NCI-H446 (cell line): ENCODE measurements around the gene SLCO2A1.

Experiments
- DNase-seq, 2 experiments: peaks; one replicate each; lab custom pipeline; 2025; lab: John Stamatoyannopoulos, UW

Gene SLCO2A1

DNA sequence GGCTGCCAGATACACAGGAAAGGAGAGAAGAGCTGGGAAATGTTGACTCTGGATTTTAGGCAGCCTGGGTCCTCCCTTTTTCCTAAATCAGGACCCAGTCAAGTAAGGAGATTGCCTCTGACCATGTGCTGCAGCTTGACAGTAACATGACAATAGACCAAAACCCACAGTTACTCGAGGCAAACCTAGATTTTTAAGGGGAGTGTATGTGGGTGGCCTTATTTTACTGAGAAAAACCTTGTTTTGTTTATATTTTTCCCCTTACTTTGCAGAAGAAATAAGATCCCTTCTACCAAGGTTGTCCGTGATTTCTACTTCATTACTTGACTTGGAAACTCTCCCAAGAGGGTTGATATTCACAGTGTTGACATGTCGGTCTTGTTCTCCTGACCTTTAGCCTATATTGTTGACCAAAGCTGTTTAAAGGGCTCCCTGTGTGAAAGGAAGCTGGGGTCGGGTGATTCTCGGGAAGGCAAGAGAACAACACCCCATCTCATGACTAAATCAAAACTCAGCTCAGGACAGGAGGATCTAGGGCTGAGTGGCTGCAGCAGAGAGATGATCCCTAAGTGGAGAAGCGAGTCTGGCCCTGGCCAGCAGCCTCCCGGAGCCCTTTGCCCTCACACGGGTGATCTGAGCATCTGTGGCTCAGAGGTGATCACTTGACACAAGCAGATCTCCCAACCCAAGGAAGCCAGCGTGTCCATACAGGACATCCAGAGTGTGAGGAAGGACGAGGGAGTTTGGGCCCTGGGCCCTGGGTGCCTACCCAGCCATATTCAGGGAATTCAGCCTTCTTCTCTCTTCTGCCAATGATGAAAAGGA, 31.0 kb upstream of the SLCO2A1 start:
- no peak for DNase-seq

DNA sequence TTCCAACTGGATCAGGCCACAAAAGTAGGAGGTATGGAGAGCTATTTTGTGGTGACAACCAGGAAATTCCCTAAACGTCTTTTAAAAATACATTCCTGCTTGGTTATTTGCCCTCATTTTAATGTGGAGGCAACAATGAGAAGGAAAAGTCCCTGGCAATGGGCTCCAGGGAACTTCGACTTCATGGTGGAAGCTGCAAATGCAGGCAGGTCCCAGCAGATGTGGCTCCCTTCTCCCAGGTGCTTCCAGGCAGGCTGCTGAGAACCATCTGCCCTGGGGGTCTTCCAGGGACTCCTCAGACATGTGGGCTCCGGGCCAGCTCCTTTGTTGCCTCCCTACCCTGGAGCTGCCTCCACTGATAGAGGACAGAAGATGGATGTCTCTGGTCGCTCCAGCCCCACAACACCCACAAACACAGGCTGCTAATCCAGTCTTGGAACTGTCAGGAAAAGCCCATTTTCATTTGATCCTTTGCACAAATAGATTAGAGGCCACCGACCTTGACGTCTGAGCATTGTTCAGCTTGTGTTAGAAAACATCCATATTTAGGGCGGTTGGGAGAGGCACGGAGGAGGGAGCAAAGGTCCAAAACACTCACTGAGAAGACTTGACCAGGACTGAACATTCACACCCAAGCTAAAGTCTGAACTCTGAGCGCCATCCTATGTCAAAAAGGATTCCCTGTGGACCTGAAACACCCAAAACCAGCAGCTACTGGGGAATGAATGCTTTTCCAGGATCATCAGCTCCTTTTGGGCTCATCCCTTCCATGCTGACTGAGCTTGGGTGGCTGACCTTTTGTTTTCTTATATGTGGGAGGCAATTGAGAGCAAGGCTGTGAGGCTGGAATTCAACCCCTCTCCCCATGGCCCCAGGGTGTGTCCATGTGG, 30.2 kb upstream of the SLCO2A1 start:
- no peak for DNase-seq

DNA sequence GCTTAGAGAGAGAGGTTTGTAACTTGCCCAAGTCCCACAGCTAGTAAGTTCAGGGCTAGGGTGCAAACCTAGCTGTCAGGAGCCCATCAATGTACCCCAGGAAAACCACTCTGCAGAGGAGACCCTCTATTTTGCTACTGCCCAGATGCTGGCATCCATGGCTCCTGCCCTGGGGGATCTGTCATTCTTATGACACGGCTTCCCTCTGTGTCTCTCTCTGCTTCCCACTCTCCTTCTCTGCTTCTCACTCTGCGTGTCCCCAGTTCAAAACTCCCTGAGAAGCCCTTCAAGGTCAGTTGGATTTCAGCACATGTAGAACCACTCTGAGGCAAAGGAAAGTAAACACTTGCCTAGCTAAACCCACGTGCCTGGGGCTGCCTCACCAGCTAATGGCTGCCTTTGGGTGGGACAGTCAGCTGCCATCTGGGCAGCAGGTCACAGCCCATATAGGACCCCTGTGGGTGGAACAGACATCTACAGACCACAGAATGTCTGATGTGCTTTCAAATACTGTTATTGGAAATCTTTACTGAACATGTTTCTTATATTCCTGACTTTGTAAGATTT, 29.4 kb upstream of the SLCO2A1 start:
- DNase-seq, result no peak

DNA sequence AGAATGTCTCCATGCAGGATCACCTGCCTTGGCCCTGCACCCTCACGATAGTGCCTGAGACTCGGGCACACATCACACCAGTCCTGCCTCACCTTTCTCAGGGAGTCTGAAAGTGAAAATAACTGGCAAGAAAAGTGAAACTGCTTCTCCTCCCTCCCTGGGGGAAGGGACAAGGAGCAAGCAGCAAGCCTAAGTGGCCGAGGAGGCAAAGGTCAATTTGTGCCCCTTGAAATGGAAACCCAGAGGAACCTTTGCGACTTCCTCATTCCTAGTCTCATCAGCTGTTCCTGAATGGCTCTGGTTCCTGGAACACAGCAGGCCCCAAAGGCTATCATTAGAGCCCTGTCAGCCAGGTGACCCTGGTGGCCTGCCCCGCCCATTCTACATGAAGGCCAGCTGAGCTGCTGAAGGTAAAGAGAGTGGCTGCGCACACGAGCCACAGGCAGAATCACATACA, 28.0 kb upstream of the SLCO2A1 start:
- no peak for DNase-seq

DNA sequence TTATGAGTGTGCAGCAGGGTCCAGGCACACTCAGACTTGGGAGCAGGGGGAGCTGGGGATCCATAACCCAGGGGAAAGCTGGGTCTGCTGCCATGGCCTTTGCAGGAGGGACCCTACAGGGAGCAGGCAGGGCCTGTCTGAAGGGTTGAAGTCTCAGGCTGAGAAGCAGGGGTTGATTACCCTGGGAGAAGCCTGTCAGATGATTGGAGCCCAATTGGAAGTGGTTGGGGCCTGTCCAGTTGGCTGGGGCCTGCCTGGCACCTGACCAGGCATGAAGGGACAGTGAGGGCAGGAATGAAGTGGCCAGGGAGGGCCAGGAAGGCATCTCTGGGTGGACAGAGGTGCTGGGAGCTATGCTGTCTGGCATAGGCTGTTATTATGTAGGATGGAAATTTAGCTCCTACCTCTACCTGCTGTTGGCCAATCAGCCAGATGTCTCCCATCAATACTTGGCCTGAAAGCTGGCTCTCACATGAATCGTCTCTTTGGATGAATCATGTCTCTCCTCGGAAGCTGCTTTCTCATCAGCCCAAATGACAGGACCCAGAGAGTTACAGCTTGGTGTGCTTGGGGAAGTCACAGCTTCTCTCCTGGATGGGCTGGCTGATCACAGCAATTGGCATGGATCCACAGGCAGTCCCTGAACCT, 27.4 kb upstream of the SLCO2A1 start:
- no peak for DNase-seq

DNA sequence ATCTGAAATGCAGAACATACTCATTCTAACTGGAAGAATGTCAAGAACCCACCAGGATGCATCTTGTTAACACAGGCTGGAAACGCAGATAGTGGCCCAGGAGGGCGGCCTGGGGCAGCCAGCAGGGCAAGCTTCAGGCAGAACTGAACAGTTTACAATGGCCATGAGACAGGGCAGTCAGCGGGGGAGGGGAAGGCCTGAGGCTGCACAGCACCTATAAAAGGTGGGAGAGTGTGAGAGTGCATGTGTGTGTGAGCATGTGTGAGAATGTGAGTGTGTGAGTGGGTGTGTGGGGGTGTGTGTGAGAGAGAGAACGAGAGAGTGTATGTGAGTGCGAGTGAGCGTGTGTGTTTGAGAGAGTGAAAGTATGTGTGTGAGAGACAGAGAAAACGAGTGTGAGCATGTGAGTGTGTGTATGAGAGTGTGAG, 26.8 kb upstream of the SLCO2A1 start:
- DNase-seq, result no peak

DNA sequence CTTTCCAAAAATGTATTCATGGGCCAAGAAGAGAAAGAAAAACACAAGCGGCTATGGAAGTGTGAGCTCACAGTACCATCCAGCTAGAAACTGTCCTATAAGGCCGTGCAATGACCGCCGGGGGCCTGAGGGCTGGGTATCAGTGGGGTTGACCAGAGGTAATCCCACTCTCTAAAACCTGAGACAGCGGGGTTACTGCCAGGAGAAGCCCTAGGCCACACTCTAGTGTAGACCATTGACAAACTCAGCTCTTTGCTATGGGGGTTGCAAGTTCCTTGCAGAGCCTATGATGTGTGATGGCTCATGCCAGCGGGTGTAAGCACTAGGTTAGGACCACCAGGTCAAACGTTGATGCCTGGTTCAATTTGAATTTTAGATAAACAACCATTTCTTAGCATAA, 25.9 kb upstream of the SLCO2A1 start:
- no peak for DNase-seq

DNA sequence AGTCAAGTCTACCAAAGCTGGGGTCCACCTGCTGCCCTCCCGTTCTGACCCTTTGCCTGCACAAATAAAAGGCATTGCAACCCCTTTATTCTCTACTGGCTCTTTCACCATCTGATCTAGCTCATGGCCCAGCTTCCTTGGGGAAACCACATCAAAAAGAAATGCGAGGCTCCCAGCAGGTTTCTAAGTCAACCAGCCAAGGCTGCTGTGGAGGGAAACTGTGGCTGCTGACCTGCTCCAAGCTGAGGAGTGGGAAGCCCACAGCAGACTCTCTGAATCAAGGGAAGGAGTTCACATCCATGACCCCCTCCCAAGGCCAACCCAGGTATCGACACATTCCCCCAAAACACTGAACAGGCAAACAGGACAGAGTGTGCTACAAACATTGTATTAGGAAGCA, 25.2 kb upstream of the SLCO2A1 start:
- DNase-seq, result no peak

DNA sequence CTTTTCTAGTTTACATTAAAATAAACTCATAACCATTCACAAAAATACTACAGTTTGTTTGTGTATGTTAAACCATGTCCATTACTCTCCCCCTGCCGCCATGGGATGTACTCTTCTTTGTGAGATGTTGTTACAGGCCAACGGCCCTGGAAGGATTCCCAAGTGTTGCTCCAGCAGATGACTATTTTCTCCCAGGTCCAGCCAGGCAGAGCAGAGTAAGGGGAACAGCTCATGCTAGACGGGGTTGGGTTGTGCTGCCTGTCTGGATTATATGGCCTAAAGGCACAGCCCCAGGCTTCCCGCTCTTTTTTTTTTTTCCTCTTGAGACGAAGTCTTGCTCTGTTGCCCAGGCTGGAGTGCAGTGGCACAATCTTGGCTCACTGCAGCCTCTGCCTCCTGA, 24.5 kb upstream of the SLCO2A1 start:
- DNase-seq, result no peak

DNA sequence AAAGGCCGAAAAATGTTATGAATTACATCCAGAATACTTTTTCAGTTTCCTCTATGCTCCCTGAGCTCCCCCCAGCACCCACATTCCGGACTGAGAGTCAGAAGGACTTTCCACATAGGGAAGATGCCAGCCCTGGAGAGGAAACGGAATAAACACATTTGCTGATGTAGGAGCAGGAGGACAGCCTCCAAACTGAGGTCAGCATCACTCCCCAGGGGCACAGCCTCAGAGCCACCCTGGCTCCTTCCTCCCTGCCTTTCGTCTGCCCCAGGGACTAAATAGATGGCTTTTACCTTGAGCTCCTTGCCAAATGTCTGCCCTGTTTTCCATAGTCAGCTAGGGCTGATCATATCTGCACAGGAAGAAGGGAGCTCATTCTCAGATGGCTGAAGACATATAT, 22.6 kb upstream of the SLCO2A1 start:
- DNase-seq, result no peak

DNA sequence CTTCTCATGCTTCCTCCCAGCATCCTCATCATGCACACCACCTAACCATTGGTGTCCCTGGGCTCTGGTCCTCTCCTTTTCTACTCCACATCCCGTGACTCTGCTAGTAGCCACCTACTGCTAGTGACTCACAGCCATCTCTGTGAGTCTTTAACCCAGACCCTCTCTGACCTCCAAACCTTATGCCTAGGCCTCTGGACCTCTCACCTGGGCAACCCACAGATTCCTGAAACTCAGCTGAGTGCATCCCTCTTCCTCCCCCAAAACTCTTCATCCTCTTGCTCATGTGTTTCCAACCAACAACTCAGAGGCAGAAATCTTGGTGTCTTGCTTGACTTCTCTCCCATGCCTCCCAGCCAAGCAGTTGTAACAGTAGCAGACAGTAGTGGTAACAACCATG, 20.0 kb upstream of the SLCO2A1 start:
- no peak for DNase-seq

DNA sequence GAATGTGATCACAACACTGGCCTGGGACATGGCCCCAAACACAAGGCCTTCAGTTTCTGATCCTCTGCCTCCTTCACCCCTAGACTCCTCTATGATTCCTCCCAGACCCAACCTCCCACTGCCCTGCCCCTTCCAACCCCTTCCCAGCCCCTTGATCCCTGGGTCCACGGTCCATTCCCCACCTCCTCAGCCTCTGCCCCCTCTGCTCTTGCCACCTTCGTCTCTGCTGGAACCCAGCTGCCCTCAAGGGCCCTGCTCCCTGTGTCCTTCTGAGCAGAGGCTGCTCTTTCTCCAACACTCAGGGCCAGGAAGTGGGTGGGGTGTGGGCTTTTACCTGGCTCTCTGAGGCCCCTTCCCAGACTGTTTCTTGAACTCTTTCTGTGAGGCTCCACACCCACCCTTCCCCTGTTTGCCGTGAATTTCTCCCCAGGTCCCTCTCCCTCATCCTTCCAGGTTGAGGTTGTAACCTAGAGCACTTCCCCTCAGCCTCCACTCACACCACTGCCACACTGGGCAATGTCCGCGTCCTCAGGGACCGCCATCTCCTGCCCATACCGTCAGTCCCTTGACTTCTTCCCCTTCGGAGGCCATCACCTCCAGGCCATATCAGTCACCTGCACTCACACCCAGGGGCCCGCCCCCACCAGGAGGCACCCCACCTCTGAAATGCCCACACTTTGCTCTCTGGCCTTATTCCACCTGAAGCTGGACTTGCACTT, 18.7 kb upstream of the SLCO2A1 start:
- no peak for DNase-seq

DNA sequence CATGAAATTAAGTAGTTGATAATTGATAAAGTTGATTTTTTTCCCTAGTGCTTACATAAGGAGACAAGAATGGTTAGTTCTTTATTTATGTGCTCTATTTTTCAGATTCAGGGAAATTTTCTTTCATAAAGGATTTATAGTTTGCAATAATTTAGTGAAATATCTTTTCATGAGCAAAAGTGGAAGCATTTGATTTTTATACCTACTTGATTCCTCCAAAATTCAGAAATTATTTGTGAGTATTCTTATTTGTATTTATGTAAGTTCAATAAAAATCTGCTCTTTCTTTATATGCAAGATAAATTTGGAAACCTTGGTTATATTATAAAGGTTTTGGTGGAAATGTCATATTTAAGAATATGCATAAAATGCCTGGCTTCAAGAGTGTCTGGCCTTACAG, 14.7 kb upstream of the SLCO2A1 start:
- no peak for DNase-seq

DNA sequence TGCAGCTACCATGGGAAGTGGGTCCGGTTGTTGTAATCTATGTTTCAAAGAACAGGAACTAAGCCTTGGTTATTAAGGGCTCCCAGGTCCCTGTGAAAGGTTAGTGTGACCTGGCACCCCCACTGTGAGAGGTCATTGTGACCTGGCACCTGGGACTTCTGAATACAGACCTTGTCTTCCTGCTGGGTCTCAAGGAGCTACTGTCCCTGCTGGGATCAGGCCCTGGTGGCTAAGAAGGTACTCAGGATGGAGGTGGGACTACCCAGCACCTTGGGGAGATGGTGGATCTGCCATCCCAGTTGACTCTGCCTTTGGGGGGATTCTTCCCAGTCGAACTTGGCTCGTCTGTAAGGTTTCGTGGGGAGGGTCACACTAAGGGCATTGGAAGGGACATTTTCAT, 10.3 kb upstream of the SLCO2A1 start:
- DNase-seq, result no peak

DNA sequence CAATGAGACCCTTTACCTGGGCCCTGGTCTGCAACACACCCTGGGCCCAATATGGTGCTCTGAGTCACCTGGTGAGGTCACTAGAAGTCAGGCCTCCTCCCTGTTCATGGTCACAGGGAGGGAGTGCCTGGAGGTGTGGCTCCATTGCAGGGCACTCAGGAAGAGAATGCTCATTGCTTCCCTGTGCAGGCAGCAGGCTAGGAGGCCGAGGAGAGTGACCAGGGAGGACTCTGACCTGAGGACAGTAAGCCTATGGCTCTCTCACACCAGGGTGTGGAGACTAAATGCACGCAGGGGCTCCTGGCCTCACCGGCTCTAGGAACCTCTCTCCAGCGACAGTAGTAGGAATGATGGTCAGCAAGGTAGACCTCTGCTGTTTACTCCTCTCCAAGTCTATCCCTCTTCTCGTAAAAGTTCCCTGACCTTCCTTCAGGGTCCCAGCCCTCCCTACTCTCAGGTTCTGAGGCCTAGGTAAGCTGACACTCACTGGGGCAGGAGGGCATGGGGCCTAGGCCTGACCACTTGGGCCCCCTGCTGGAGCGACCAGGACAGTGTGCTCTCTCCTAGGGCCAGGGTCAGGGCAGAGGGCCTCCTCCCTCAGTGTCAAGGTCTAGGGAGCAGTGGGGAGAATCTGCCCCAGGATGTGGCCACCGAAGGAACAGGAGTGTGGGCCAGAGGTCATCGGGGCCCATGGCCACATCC, 9.6 kb upstream of the SLCO2A1 start:
- no peak for DNase-seq

DNA sequence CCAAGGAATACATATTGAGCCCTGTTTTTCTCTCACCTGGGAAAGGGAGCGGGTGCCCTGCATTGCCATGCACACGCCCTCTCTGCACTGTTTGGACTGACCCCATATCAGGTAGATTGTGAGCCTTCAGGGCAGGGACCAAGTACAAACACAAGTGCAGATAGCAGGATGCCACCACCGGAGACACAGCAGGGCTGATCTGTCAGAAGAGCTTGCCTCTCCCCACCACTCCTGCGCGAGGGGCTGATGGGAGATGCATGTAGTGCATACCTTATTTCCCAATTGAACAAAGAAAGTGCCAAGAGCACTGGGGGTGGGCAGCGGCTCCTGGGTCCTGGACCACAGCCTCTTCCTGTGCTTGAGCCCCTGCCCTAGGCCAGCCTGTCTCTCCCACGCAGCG, 9.0 kb upstream of the SLCO2A1 start:
- DNase-seq, result no peak

DNA sequence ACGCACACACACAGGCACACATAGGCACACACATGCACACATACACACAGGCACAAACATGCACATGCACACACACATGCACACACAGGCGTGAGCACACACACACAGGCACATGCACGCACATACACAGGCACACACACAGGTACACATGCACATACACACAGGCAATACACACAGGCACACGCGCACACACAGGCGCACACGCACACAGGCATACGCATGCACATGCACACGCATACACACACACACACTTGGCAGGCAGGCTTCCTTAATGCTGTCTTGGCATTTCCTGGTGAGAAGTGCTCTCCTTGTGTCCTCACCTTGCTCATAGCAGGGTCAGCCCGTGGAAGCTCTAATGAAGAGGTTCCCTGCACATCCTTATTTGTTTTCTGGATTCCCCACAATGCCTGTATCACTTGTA, 8.4 kb upstream of the SLCO2A1 start:
- no peak for DNase-seq

DNA sequence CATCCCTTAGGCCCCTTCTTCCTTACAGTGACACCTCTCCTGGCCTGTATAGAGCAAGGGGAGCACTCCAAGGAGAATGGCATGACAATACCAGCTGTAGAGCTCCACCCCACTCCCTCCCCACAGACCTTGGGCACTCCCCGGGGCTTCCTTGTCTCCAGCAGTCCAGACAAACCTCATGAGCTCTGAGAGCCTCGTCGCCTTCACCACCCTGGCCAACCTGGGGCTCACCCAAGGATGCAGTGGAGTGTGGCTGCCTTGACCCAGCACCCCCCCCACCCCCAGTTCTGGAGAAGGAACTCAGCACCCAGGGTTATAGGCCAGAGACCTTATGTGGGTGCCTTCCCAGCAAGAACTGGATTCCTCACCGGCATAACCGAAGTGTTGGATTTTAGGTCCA, 7.4 kb upstream of the SLCO2A1 start:
- no peak for DNase-seq

DNA sequence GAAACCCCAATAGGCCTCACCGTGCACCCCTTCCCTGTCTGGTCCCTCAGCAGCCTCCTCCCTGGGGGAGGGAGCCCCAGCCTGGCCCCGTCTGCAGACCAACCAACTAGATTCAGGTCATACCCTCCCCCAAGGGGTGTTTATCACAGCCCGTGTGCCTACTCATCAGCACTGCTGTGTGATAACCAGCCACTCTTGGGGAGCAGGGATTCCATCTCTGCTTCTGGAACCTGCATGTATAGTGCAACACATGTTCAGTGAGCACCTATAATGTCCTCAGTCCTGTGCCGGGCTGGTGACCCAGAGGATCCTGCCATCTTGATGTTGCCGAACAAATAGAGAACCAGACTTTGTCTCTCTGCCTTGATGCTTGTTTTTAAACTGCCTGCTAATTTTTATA, 6.6 kb upstream of the SLCO2A1 start:
- DNase-seq, result no peak

DNA sequence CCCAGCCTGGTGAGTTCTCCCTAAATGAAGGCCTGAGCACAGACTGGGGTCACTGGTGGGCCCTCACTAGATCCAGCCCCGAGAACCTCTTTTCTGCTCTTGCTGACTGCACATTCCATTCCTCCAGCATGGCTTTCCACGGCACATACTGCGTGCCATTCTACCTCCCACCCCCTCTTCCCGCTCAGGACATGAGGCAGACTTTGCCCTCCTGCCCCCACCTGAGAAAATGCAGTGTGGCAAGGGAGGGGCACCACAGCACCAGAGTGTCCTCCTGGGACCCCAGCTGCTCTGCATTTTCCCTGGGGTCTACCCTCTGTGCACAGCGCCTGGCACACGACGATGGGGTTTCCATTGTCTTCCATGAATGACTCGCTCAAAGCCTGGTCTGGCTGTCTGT, 6.1 kb upstream of the SLCO2A1 start:
- no peak for DNase-seq
